Keratinocyte (primary cell): Measurements from ENCODE around the gene FBN1. TPM values are rescaled to one million over a fixed set of nuclear protein-coding genes. Genes with fewer than 3 reads are reported as not detected.

ENCODE experiments used
- DNase-seq: peaks from one replicate; pipeline ENCODE4 v3.0.0-alpha.2; 2011; ENCODE audit warnings: low read depth, missing footprints, low spot score
- FAIRE-seq: peaks from 2 replicates; lab custom pipeline; 2011; peaks lifted over from hg19 to GRCh38; lab: Jason Lieb, UNC
- H2AFZ ChIP-seq: 2 replicates; pipeline ENCODE4 v1.6.0; 2012; ENCODE audit warnings: low read length, control low read depth, inconsistent platforms; ENCODE audit not compliant: control insufficient read depth
- H3K27ac ChIP-seq: 2 replicates; pipeline ENCODE4 v1.5.1; 2011; ENCODE audit warnings: low read length; ENCODE audit not compliant: control insufficient read depth, insufficient read depth
- H3K27me3 ChIP-seq: 3 replicates; pipeline ENCODE4 v1.6.0; 2011; ENCODE audit warnings: low read length; ENCODE audit not compliant: control insufficient read depth, insufficient read depth; ENCODE audit errors: extremely low read depth
- H3K36me3 ChIP-seq, 2 experiments: 2 replicates in 1 of 2; 3 replicates in 1 of 2; pipeline ENCODE4 v1.5.1; 2011; ENCODE audit warnings: low read length in 2 of 2, mild to moderate bottlenecking in 1 of 2; ENCODE audit not compliant: control insufficient read depth in 2 of 2, insufficient read depth in 2 of 2; ENCODE audit errors: extremely low read depth in 1 of 2
- H3K4me1 ChIP-seq: 3 replicates; pipeline ENCODE4 v1.5.1; 2011; ENCODE audit warnings: low read length; ENCODE audit not compliant: control insufficient read depth, insufficient read depth; ENCODE audit errors: extremely low read depth
- H3K4me2 ChIP-seq: 3 replicates; pipeline ENCODE4 v1.6.0; 2011; ENCODE audit warnings: low read depth, low read length; ENCODE audit not compliant: control insufficient read depth, insufficient read depth; ENCODE audit errors: extremely low read depth
- H3K4me3 ChIP-seq, 3 experiments: fragments of 200-600 bp in 1 of 3; sonication (generic) in 1 of 3; 2 replicates in 2 of 3; 3 replicates in 1 of 3; pipeline ENCODE4 v1.5.1; 2011 to 2016; ENCODE audit warnings: low read length in 3 of 3, mild to moderate bottlenecking in 3 of 3, control low read depth in 2 of 3, inconsistent platforms in 1 of 3, low read depth in 1 of 3, mixed read lengths in 1 of 3, mixed run types in 1 of 3, moderate library complexity in 1 of 3; ENCODE audit not compliant: control insufficient read depth in 2 of 3, insufficient read depth in 2 of 3; ENCODE audit errors: extremely low read depth in 1 of 3
- H3K79me2 ChIP-seq: 2 replicates; pipeline ENCODE4 v1.6.0; 2012; ENCODE audit warnings: low read length; ENCODE audit not compliant: control insufficient read depth, insufficient read depth
- H3K9ac ChIP-seq: 3 replicates; pipeline ENCODE4 v1.6.0; 2011; ENCODE audit warnings: low read length; ENCODE audit not compliant: control insufficient read depth, insufficient read depth; ENCODE audit errors: extremely low read depth
- H3K9me1 ChIP-seq: 3 replicates; pipeline ENCODE4 v1.6.0; 2011; ENCODE audit warnings: low read length; ENCODE audit not compliant: control insufficient read depth, insufficient read depth; ENCODE audit errors: extremely low read depth
- H3K9me3 ChIP-seq: 2 replicates; pipeline ENCODE4 v1.5.1; 2012; ENCODE audit warnings: low read depth, low read length; ENCODE audit not compliant: control insufficient read depth
- H4K20me1 ChIP-seq: 3 replicates; pipeline ENCODE4 v1.6.0; 2011; ENCODE audit warnings: low read length; ENCODE audit not compliant: control insufficient read depth, insufficient read depth; ENCODE audit errors: extremely low read depth
- CTCF ChIP-seq, 3 experiments: IDR thresholded peaks in 1 of 3; conservative IDR thresholded peaks in 1 of 3; optimal IDR thresholded peaks in 1 of 3; 2 replicates in 2 of 3; 3 replicates in 1 of 3; pipeline versions ENCODE3 to v1.5.1; 2011; ENCODE audit warnings: low read length in 3 of 3, mild to moderate bottlenecking in 3 of 3, moderate library complexity in 2 of 3, control low read depth in 1 of 3, inconsistent platforms in 1 of 3; ENCODE audit not compliant: insufficient read depth in 2 of 3; ENCODE audit errors: extremely low read depth in 1 of 3
- EZH2 ChIP-seq: IDR thresholded peaks from one replicate; pipeline ENCODE4 v1.6.1; 2012; ENCODE audit warnings: inconsistent platforms, mild to moderate bottlenecking, low read length, moderate library complexity
- dilution Hi-C: fragments of 300-500 bp; cut with MboI; formaldehyde crosslinking; loops from one replicate; pipeline ENCODE4 v1.7.0; 2020; ENCODE audit warnings: low sequenced_read_pairs; ENCODE audit not compliant: extremely low pct_ligation_motif_present
- polyA plus RNA-seq, 5 experiments: library from polyadenylated mRNA; depleted of rRNA in 3 of 5; stranded (reverse) in 3 of 5; stranded (forward) in 1 of 5; unstranded in 1 of 5; fragments of >200 nt; gene quantifications; 1 replicate in 1 of 5; 2 replicates in 3 of 5; 3 replicates in 1 of 5; pipeline versions ENCODE4 v1.2.1 to v1.2.3, GENCODE V29; 2011 to 2012; ENCODE audit warnings: missing spikeins in 2 of 5, low read depth in 1 of 5, low replicate concordance in 1 of 5

Gene FBN1
- polyA plus RNA-seq, 1 donor (not counting 4 experiments of a cell fraction or from before 2014, with no cell fraction given) = 3.5 TPM

- TF ChIP-seq EZH2 = no peak
- TF ChIP-seq CTCF (optimal IDR thresholded peaks at IDR 0.05 in 1 of 3, IDR thresholded peaks at IDR 0.05 in 1 of 3, conservative IDR thresholded peaks at IDR 0.05 in 1 of 3; ENCODE audit: extremely low read depth in 1 of 3, insufficient read depth in 2 of 3, low read length in 3 of 3) = no peak
- DNase-seq = no peak
- Histone ChIP-seq H3K9ac (no peak overlapping the region), H3K9me3 (no peaks in the 10 kb centered on the region), H2AFZ (no peak overlapping the region), H3K4me2 (peak overlapping the region; percentile 66), H3K36me3 (no peaks in the 10 kb centered on the region), H3K4me3 (peak overlapping the region in 1 of 3 experiments; percentile 23), H3K27ac (peak overlapping the region; percentile 55), H3K27me3 (no peaks in the 10 kb centered on the region), H4K20me1 (no peaks in the 10 kb centered on the region), H3K79me2 (no peaks in the 10 kb centered on the region), H3K9me1 (no peaks in the 10 kb centered on the region), H3K4me1 (peaks cover 16% of the 10 kb centered on the region)
- peak; percentile 80 for FAIRE-seq
- dilution Hi-C loops = no loop called here
These were observed 197.9 kb downstream of the FBN1 start for GRCh38 chr15:48447657-48448056.

- H3K27me3 ChIP-seq = no peaks in the 10 kb centered on the region
- no peaks in the 10 kb centered on the region for H3K79me2 ChIP-seq
- no peak overlapping the region for H3K4me3 ChIP-seq
- peaks cover 16% of the 10 kb centered on the region for H3K4me1 ChIP-seq
- no peak overlapping the region for H2AFZ ChIP-seq
- peak overlapping the region; percentile 66 for H3K4me2 ChIP-seq
- H3K27ac ChIP-seq = peak overlapping the region; percentile 55
- dilution Hi-C loops = no loop called here
- H3K36me3 ChIP-seq = no peaks in the 10 kb centered on the region
- H3K9ac ChIP-seq = no peak overlapping the region
- FAIRE-seq = no peak
- no peaks in the 10 kb centered on the region for H3K9me1 ChIP-seq
- H4K20me1 ChIP-seq = no peaks in the 10 kb centered on the region
- no peak for DNase-seq
- TF ChIP-seq CTCF (optimal IDR thresholded peaks at IDR 0.05 in 1 of 3, IDR thresholded peaks at IDR 0.05 in 1 of 3, conservative IDR thresholded peaks at IDR 0.05 in 1 of 3; ENCODE audit: extremely low read depth in 1 of 3, insufficient read depth in 2 of 3, low read length in 3 of 3) (no peak), EZH2 (no peak)
- no peaks in the 10 kb centered on the region for H3K9me3 ChIP-seq
These were observed 198.5 kb downstream of the FBN1 start for GRCh38 chr15:48447058-48447457.
